NCI-H1417 treated with DMSO at 0.1 percent for 48 hours (cell line): ENCODE data around the gene FKBP6.
"Not testable (repeated sequence)": the region's sequence is repeated elsewhere in the genome, so short reads cannot be mapped to it uniquely, and the experiment has no call there.

Experiments
- DNase-seq: peaks from one replicate; lab custom pipeline; 2025; lab: John Stamatoyannopoulos, UW

Gene FKBP6

GRCh38 chr7:73327922-73328321 lies at the start of gene FKBP6, which contains the start of gene TRIM50:
FKBP6 (plus strand) TSS chr7:73328161; CDS start chr7:73328429, 268 bp downstream.
TRIM50 (minus strand) TSS chr7:73328082; CDS start chr7:73324787, 3,295 bp downstream.
- not testable (repeated sequence) for DNase-seq

- DNase-seq, result not testable (repeated sequence)
These were observed 30.7 kb upstream of the FKBP6 start for GRCh38 chr7:73297235-73297634.

GRCh38 chr7:73297706-73298105 lies 30.3 kb upstream of the FKBP6 start:
- DNase-seq, result not testable (repeated sequence)

- not testable (repeated sequence) for DNase-seq
These were observed 28.1 kb upstream of the FKBP6 start for GRCh38 chr7:73299812-73300211.

- not testable (repeated sequence) for DNase-seq
These were observed 26.9 kb upstream of the FKBP6 start for GRCh38 chr7:73301108-73301507.

- not testable (repeated sequence) for DNase-seq
These were observed 25.1 kb upstream of the FKBP6 start for GRCh38 chr7:73302846-73303245.

GRCh38 chr7:73303546-73303945 lies 24.4 kb upstream of the FKBP6 start:
- DNase-seq, result no peak

- DNase-seq, result no peak
These were observed 23.9 kb upstream of the FKBP6 start for GRCh38 chr7:73304071-73304470.

GRCh38 chr7:73304612-73305387 lies 23.2 kb upstream of the FKBP6 start:
- not testable (repeated sequence) for DNase-seq

- DNase-seq, result no peak
These were observed 20.5 kb upstream of the FKBP6 start for GRCh38 chr7:73307436-73307835.

- no peak for DNase-seq
These were observed 19.8 kb upstream of the FKBP6 start for GRCh38 chr7:73308074-73308664.

GRCh38 chr7:73308665-73309214 lies 19.2 kb upstream of the FKBP6 start, which contains the start of gene NSUN5:
NSUN5 (minus strand) TSS chr7:73308826; CDS start chr7:73308790, 36 bp downstream.
- DNase-seq, result peak; percentile 43

- not testable (repeated sequence) for DNase-seq
These were observed 16.5 kb upstream of the FKBP6 start for GRCh38 chr7:73311421-73311820.

GRCh38 chr7:73312831-73313520 lies 15.0 kb upstream of the FKBP6 start:
- DNase-seq, result no peak

- DNase-seq, result no peak
These were observed 14.4 kb upstream of the FKBP6 start for GRCh38 chr7:73313521-73313906.

GRCh38 chr7:73314271-73314670 lies 13.7 kb upstream of the FKBP6 start:
- DNase-seq, result no peak

GRCh38 chr7:73316521-73316920 lies 11.4 kb upstream of the FKBP6 start:
- DNase-seq, result no peak

GRCh38 chr7:73318656-73319204 lies 9.2 kb upstream of the FKBP6 start:
- DNase-seq, result not testable (repeated sequence)

GRCh38 chr7:73319541-73319940 lies 8.4 kb upstream of the FKBP6 start:
- not testable (repeated sequence) for DNase-seq

- DNase-seq, result not testable (repeated sequence)
These were observed 8.0 kb upstream of the FKBP6 start for GRCh38 chr7:73320009-73320408.

- not testable (repeated sequence) for DNase-seq
These were observed 4.4 kb upstream of the FKBP6 start for GRCh38 chr7:73323434-73324080.
